ENCODE data around the gene DBX2.

GRCh38 chr12:45098766-45099165 lies 47.9 kb upstream of the DBX2 start:
- TF ChIP-seq CTCF (conservative IDR thresholded peaks at IDR 0.05; ENCODE audit: low read depth in 2 of 2) (no peak), POLR2AphosphoS5 (IDR thresholded peaks at IDR 0.05; ENCODE audit: low read depth) (no peak)
